Measurements from ENCODE around the gene PCSK1N. TPM values are rescaled to one million over a fixed set of nuclear protein-coding genes. Genes with fewer than 3 reads are reported as not detected.

The PCSK1N gene
- total and polyA plus RNA-seq, 2 donors (not counting 3 experiments of a cell fraction or from before 2014, with no cell fraction given): 0.44 TPM; not detected in 1

GRCh38 chrX:48802905-48803200, 32.6 kb downstream of the PCSK1N start:
- Histone ChIP-seq H3K9ac (replicated peaks; ENCODE audit: extremely low read depth, insufficient read depth, low read length) (peak overlapping the region; percentile 94), H2AFZ (ENCODE audit: low read depth, low read length) (peak overlapping the region; percentile 40), H4K20me1 (replicated peaks; ENCODE audit: control insufficient read depth, extremely low read depth, insufficient read depth, low read length) (no peaks in the 10 kb centered on the region), H3K4me2 (ENCODE audit: insufficient read depth, low read length) (peak overlapping the region; percentile 45), H3K9me3 (replicated peaks; ENCODE audit: control insufficient read depth, insufficient read depth, low read length) (no peaks in the 10 kb centered on the region), H3K36me3 (ENCODE audit: control insufficient read depth in 2 of 2, extremely low read depth in 1 of 2, insufficient read depth in 2 of 2, low read length in 2 of 2) (no peaks in the 10 kb centered on the region), H3K27ac (ENCODE audit: insufficient read depth, low read depth, low read length) (peak overlapping the region; percentile 87), H3K27me3 (ENCODE audit: control insufficient read depth in 2 of 2, insufficient read depth in 2 of 2, low read length in 2 of 2) (no peaks in the 10 kb centered on the region), H3K79me2 (ENCODE audit: control insufficient read depth, insufficient read depth, low read length) (no peaks in the 10 kb centered on the region), H3K4me3 (replicated peaks in 1 of 3; ENCODE audit: insufficient read depth in 1 of 3, low read depth in 1 of 3, low read length in 3 of 3) (peak overlapping the region in 2 of 3 experiments; percentile 58 to 75), H3K9me1 (replicated peaks; ENCODE audit: control insufficient read depth, extremely low read depth, insufficient read depth, low read length) (no peaks in the 10 kb centered on the region), H3K4me1 (ENCODE audit: control insufficient read depth, extremely low read depth, insufficient read depth, low read length) (peaks cover 4% of the 10 kb centered on the region)
- POLR2A ChIA-PET: no interaction called here
- intact Hi-C loops (cut with micrococcal nuclease) (no loop called here), dilution Hi-C loops (cut with MboI; ENCODE audit: extremely low pct_ligation_motif_present, low sequenced_read_pairs) (no loop called here)
- DNase-seq (ENCODE audit: low read depth, low spot score) (peak; percentile 0), FAIRE-seq (peak; percentile 43)
- CTCF ChIA-PET: no interaction called here
- TSS peak; percentile 63 for BruUV-seq (replicated peaks)
- TF ChIP-seq MAX (IDR thresholded peaks at IDR 0.05; ENCODE audit: insufficient read depth, insufficient read length) (no peak), FOS (IDR thresholded peaks at IDR 0.05; ENCODE audit: borderline replicate concordance, insufficient read depth, low read length) (no peak), MYC (IDR thresholded peaks at IDR 0.05; ENCODE audit: low read depth, low read length) (no peak), JUN (IDR thresholded peaks at IDR 0.05; ENCODE audit: borderline replicate concordance, insufficient read depth, insufficient read length, low read depth) (no peak), CTCF (IDR thresholded peaks at IDR 0.05; ENCODE audit: extremely low read depth in 1 of 2, insufficient read depth in 1 of 2, low read depth in 1 of 2, low read length in 2 of 2) (no peak), EZH2 (IDR thresholded peaks at IDR 0.05; ENCODE audit: borderline replicate concordance, low read depth, low read length, severe bottlenecking) (no peak), GATA2 (IDR thresholded peaks at IDR 0.05; ENCODE audit: insufficient read depth, insufficient read length, low read depth, low read length) (no peak), POLR2A (IDR thresholded peaks at IDR 0.05; ENCODE audit: low read depth, low read length) (no peak)

Data from endothelial cell of umbilical vein (primary cell).